B cell (primary cell): ENCODE measurements around the gene TTC38.

Experiments used
- EZH2 ChIP-seq: IDR thresholded peaks from 2 replicates; pipeline ENCODE4 v1.6.1; 2012; ENCODE audit warnings: borderline replicate concordance, low read depth, mild to moderate bottlenecking, moderate library complexity, low read length; ENCODE audit not compliant: insufficient read depth, poor library complexity, severe bottlenecking
- TF ChIP-seq, protein P1 (sequence below): fragments of 200-600 bp; IDR thresholded peaks from one replicate; pipeline ENCODE4 v1.8.0; 2022; ENCODE audit warnings: antibody characterized with exemption, mild to moderate bottlenecking

DNA sequence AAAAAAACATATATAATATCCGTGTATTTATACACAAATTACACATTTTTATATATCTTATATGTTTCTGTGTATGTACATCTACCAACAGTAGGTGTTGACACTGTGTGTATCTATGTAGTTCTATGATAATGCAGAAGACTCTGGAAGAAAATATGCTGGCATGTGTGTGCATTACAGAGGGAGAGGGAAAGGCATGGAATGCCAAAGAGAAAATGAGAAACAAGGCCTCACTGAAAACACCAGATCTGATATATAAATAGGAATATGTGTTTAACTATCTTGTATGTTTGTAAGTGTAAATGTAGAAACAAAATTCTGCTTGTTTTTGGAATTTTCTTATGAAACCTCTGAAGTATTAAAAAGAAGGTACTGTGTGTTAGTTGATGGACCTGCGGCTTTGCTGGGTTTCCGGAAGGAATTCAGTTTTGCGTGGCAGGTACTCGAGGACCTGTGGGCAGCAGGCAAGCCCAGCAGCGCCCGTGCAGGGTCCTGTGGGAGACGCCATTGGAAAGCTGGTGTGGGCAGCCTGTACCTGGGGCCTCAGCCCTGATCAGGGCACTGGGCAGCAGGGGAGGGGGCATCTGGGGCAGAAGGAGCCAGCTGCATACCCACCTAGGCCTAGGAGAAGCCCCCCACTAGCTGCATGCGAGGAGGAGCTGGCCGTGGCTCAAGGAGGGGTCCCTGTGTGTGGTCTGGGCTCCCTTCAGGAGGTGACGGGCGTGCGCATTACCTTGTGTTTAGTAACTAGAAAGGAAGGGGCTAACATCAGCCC lies 60.1 kb downstream of the TTC38 start:
- TF ChIP-seq, protein P1, sequence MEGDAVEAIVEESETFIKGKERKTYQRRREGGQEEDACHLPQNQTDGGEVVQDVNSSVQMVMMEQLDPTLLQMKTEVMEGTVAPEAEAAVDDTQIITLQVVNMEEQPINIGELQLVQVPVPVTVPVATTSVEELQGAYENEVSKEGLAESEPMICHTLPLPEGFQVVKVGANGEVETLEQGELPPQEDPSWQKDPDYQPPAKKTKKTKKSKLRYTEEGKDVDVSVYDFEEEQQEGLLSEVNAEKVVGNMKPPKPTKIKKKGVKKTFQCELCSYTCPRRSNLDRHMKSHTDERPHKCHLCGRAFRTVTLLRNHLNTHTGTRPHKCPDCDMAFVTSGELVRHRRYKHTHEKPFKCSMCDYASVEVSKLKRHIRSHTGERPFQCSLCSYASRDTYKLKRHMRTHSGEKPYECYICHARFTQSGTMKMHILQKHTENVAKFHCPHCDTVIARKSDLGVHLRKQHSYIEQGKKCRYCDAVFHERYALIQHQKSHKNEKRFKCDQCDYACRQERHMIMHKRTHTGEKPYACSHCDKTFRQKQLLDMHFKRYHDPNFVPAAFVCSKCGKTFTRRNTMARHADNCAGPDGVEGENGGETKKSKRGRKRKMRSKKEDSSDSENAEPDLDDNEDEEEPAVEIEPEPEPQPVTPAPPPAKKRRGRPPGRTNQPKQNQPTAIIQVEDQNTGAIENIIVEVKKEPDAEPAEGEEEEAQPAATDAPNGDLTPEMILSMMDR: no peak
- no peak for TF ChIP-seq EZH2
